SU-DHL-6 (cell line): ENCODE results near the gene PC.
"Not testable (repeated sequence)": the region's sequence is repeated elsewhere in the genome, so short reads cannot be mapped to it uniquely, and the experiment has no call there.

Experiments
- CTCF ChIP-seq: fragments of 200-600 bp; sonication (generic); IDR thresholded peaks from one replicate; pipeline ENCODE4 v1.5.1; 2017; ENCODE audit warnings: antibody characterized with exemption, mild to moderate bottlenecking, low read length, moderate library complexity; ENCODE audit not compliant: insufficient read depth, poor library complexity, severe bottlenecking
- EZH2phosphoT487 ChIP-seq: fragments of 200-600 bp; sonication (generic), shearing (Covaris generic); conservative IDR thresholded peaks from 2 replicates; pipeline ENCODE4 v1.6.1; 2018; ENCODE audit warnings: mild to moderate bottlenecking, antibody characterized with exemption, low read length, moderate library complexity, mixed read lengths

GRCh38 chr11:66988741-66989140, 30.6 kb upstream of the PC start:
- TF ChIP-seq CTCF, EZH2phosphoT487: not testable (repeated sequence)
